T-cell (primary cell): ENCODE results near the gene TPST2. TPM values are rescaled to one million over a fixed set of nuclear protein-coding genes. Genes with fewer than 3 reads are reported as not detected.

ENCODE experiments used
- ATAC-seq, 4 experiments: fragments of 200-7000 bp in 3 of 4; fragments of 150-1000 bp in 1 of 4; cut with Tn5 transposase; replicated peaks in 1 of 4; 1 replicate in 3 of 4; 2 replicates in 1 of 4; pipeline ENCODE4 v1.10.0; 2021; ENCODE audit warnings: moderate library complexity in 3 of 4, mild to moderate bottlenecking in 2 of 4, moderate number of reproducible peaks in 1 of 4
- CTCF ChIA-PET, 2 donors: fragments of 300-600 bp; sonication (Branson Sonifier 250); formaldehyde crosslinking; loops; one replicate each; lab custom pipeline; 2022; ENCODE audit warnings: antibody characterized with exemption in 2 of 2; lab: Charles Lee
- POLR2A ChIA-PET, 2 donors: fragments of 300-600 bp; sonication (Branson Sonifier 250); formaldehyde crosslinking; loops; one replicate each; lab custom pipeline; 2022; ENCODE audit warnings: antibody characterized with exemption in 2 of 2; lab: Charles Lee
- DNase-seq, 35 experiments: peaks; one replicate each; pipeline versions ENCODE4 v3.0.0 to v3.0.0-alpha.2; 2013 to 2023
- H3K27ac ChIP-seq: one replicate; pipeline ENCODE4 v1.5.1; 2013; ENCODE audit warnings: low read length
- H3K27me3 ChIP-seq, 2 experiments: replicated peaks in 1 of 2; 1 replicate in 1 of 2; 2 replicates in 1 of 2; pipeline versions ENCODE4 v1.6.1 to v1.7.0; 2013; ENCODE audit warnings: low read length in 1 of 2, mixed read lengths in 1 of 2; ENCODE audit not compliant: control insufficient read depth in 2 of 2, insufficient read depth in 2 of 2; ENCODE audit errors: extremely low read depth in 1 of 2
- H3K36me3 ChIP-seq, 2 donors: 1 replicate in 1 of 2; 2 replicates in 1 of 2; pipeline versions ENCODE4 v1.6.1 to v1.7.0; 2013; ENCODE audit warnings: low read length in 1 of 2; ENCODE audit not compliant: control insufficient read depth in 2 of 2, insufficient read depth in 1 of 2; ENCODE audit errors: extremely low read depth in 1 of 2
- H3K4me1 ChIP-seq, 2 experiments: 1 replicate in 1 of 2; 2 replicates in 1 of 2; pipeline versions ENCODE4 v1.6.1 to v1.7.0; 2013; ENCODE audit warnings: low read length in 2 of 2, mixed read lengths in 1 of 2; ENCODE audit not compliant: insufficient read depth in 2 of 2, control insufficient read depth in 1 of 2; ENCODE audit errors: extremely low read depth in 1 of 2
- H3K4me3 ChIP-seq, 2 donors: 1 replicate in 1 of 2; 2 replicates in 1 of 2; pipeline versions ENCODE4 v1.5.1 to v1.7.0; 2013; ENCODE audit warnings: mild to moderate bottlenecking in 2 of 2, low read length in 1 of 2, moderate library complexity in 1 of 2; ENCODE audit not compliant: control insufficient read depth in 1 of 2; ENCODE audit errors: extremely low read depth in 1 of 2
- H3K9me3 ChIP-seq: 2 replicates; pipeline ENCODE4 v1.7.0; 2013
- H3K27ac Mint-ChIP-seq, 2 donors: one replicate each; pipeline ENCODE4 v1.8.0; 2020 to 2021; ENCODE audit warnings: mild to moderate bottlenecking in 2 of 2, mixed read lengths in 2 of 2
- H3K27me3 Mint-ChIP-seq, 2 donors: one replicate each; pipeline ENCODE4 v1.8.0; 2021 to 2022; ENCODE audit warnings: mixed read lengths in 2 of 2
- H3K36me3 Mint-ChIP-seq: one replicate; pipeline ENCODE4 v1.8.0; 2021; ENCODE audit warnings: mixed read lengths
- H3K4me1 Mint-ChIP-seq, 3 donors: one replicate each; pipeline ENCODE4 v1.8.0; 2020 to 2022; ENCODE audit warnings: mixed read lengths in 3 of 3, mild to moderate bottlenecking in 1 of 3
- H3K4me3 Mint-ChIP-seq, 3 donors: one replicate each; pipeline ENCODE4 v1.8.0; 2020 to 2022; ENCODE audit warnings: mild to moderate bottlenecking in 3 of 3, mixed read lengths in 3 of 3, moderate library complexity in 3 of 3
- H3K9me3 Mint-ChIP-seq, 3 donors: one replicate each; pipeline ENCODE4 v1.8.0; 2020 to 2022; ENCODE audit warnings: mixed read lengths in 3 of 3
- WGBS: methylation state at CpG from one replicate; pipeline ENCODE4 v1.1.5; 2013; ENCODE audit warnings: missing lambda C conversion rate; ENCODE audit not compliant: insufficient coverage; 5-methylcytosine and 5-hydroxymethylcytosine counted together
- total RNA-seq, 35 experiments: library from RNA in 6 of 35; stranded (reverse) in 6 of 35; fragments of 120-200 nt in 1 of 35; gene quantifications; one replicate each; pipeline versions ENCODE4 v1.2.1 to v1.2.4 and lab custom pipeline; 2013 to 2026

Gene TPST2
- total RNA-seq, result 10 to 100 TPM; 30.3 to 42.1 (median 38.0) TPM
- 48.8 TPM for total RNA-seq (2013)
- total RNA-seq (lab: John Stamatoyannopoulos, UW), result 23.9 to 67.9 (median 37.2) reads per million in 29 experiments

DNA sequence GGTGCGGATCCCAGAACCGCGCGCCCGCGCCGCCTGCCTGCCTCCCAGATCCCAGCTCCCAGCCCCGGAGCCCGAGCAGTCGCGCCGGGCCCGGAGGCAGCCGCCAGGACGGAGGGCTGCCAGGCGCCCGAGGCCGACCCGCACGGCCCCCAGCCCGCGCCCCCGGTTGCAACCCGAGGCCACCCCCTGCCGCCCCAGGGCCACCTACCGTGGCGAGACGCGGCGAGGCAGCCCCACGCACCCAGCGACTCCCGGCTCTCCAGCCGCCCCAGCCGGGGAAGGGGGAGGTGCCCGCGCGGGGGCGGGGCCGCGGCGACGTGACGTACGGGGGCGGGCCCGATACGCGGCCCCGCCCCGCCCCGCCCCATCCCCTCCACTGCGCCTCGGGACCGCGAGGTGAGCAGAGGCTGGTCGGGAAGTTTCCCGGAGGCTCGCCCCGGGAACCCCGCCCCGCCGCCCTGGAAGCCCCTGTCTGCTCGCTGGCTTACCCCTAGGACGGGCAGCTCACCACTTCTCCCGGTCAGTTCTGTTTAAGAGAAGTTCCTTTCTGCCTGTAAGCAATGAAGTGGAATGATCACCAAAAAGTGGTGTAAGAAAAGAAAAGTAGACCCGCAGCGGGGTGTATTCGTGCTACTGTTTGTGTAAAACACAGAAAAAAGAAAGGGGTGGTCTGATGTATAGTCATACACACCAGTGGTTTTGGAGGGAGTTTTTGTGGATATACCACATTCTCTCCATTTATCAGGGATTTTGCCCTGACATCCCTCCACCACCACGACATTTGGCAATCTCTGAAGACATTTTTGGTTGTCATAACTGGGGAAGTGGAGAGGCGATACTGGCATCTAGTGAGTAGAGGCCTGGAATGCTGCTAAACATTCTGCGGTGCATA lies at the start of gene TPST2:
TSS of gene TPST2 (minus strand) at position 288 of the 892 bp plus-strand sequence. CDS start 48,502 bp downstream, outside the sequence.
- no peaks in the 10 kb centered on the region for H3K27me3 Mint-ChIP-seq
- no peaks in the 10 kb centered on the region for H3K36me3 Mint-ChIP-seq
- H3K4me1 ChIP-seq, result peaks cover 31 to 80% of the 10 kb centered on the region in 2 experiments
- H3K27ac Mint-ChIP-seq, result peak within 1 kb of the TSS; percentile 89 to 93
- H3K36me3 ChIP-seq, result peaks cover 0 to 3% of the 10 kb centered on the region in 2 donors
- peak within 1 kb of the TSS; percentile 84 to 96 (median 93) for H3K4me3 Mint-ChIP-seq
- CTCF ChIA-PET, result no interaction called here
- POLR2A ChIA-PET, result no interaction called here
- H3K27ac ChIP-seq, result peak within 1 kb of the TSS; percentile 66
- DNase-seq (peak; percentile 47 to 91 (median 70)), ATAC-seq (peak; percentile 82 to 90 (median 86))
- peaks cover 63 to 81% (median 72%) of the 10 kb centered on the region in 3 donors for H3K4me1 Mint-ChIP-seq
- no peaks in the 10 kb centered on the region for H3K9me3 Mint-ChIP-seq
- peak within 1 kb of the TSS; percentile 76 to 82 for H3K4me3 ChIP-seq
- under 1% methylated on average over 43 of the region's 72 CpGs for WGBS
- no peaks in the 10 kb centered on the region for H3K9me3 ChIP-seq
- H3K27me3 ChIP-seq, result no peaks in the 10 kb centered on the region

DNA sequence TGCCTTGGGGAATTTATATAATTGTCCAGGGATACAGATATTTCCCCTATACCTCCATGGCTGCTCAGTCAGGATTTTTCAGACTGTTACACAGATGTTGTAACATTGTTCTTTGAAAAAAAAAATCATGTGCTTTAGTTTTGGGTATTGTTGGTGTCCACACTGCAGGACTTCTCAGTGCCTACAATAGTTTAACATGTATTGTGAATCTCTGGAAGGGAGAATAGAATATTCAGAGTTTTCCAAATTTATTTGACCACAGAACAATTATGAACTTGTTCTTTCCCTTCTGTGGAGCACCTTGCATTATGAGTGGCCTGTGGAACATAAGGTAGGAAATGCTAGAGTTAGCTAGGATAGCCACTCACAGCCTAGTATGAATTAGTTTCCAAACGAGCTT lies 46.4 kb upstream of the TPST2 start:
- no peak for ATAC-seq
- Histone ChIP-seq H3K27ac (no peak overlapping the region), H3K4me3 (no peak overlapping the region), H3K27me3 (peaks cover 0 to 4% of the 10 kb centered on the region in 2 experiments), H3K9me3 (no peaks in the 10 kb centered on the region), H3K36me3 (no peaks in the 10 kb centered on the region), H3K4me1 (peaks cover 0 to 7% of the 10 kb centered on the region in 2 experiments)
- H3K4me1 Mint-ChIP-seq, result peaks cover 8 to 17% (median 10%) of the 10 kb centered on the region in 3 donors
- H3K27me3 Mint-ChIP-seq, result no peaks in the 10 kb centered on the region
- 63% methylated on average over 1 of the region's 1 CpG for whole genome bisulfite sequencing
- no peak overlapping the region for H3K27ac Mint-ChIP-seq
- no peaks in the 10 kb centered on the region for H3K36me3 Mint-ChIP-seq
- ChIA-PET POLR2A (no interaction called here), CTCF (no interaction called here)
- H3K4me3 Mint-ChIP-seq, result no peak overlapping the region
- no peak for DNase-seq
- H3K9me3 Mint-ChIP-seq, result no peaks in the 10 kb centered on the region

DNA sequence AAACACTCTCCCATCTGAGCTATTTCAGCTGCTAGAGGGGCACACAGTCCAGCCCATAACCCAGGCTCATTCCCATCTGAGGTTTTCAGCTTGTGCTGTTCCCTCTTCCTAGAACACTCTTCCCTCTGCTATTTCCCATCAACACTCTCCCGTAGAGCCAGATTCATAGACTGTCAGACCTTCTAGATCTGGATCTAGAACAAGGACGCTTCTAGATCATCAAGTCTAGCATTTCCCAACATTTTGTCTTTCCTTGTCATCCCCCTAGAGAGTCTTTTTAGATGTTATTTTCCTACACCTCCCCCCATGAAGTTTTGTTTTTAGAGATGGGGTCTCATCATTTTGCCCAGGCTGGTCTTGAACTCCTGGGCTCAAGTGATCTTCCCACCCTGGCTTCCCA lies 45.2 kb upstream of the TPST2 start:
- CTCF ChIA-PET, result no interaction called here
- Mint-ChIP-seq H3K36me3 (no peaks in the 10 kb centered on the region), H3K9me3 (peaks cover 0 to 5% (median 0%) of the 10 kb centered on the region in 3 donors), H3K27ac (no peak overlapping the region), H3K4me1 (peaks cover 0 to 8% (median 4%) of the 10 kb centered on the region in 3 donors), H3K4me3 (no peak overlapping the region), H3K27me3 (no peaks in the 10 kb centered on the region)
- 89% methylated on average over 1 of the region's 2 CpGs for WGBS
- peaks cover 0 to 4% of the 10 kb centered on the region in 2 experiments for H3K4me1 ChIP-seq
- H3K36me3 ChIP-seq, result no peaks in the 10 kb centered on the region
- ATAC-seq (no peak), DNase-seq (no peak)
- H3K27ac ChIP-seq, result no peak overlapping the region
- H3K27me3 ChIP-seq, result peaks cover 0 to 4% of the 10 kb centered on the region in 2 experiments
- no peak overlapping the region for H3K4me3 ChIP-seq
- POLR2A ChIA-PET, result no interaction called here
- no peaks in the 10 kb centered on the region for H3K9me3 ChIP-seq

DNA sequence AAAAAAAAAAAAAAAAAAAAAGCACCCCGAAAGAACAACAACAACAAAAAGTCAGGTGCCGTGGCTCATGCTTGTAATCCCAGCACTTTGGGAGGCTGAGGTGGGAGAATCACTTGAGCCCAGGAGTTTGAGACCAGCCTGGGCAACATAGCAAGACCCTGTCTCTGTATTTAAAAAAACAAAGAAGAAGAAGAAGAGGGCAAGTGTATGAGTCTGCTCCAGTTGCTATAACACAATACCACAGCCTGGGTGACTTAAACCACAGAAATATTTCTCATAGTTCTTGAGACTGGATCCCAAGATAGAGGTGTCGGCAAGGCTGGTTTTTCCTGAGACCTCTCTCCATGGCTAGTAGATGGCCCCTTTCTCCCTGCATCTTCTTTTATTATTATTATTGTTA lies 44.3 kb upstream of the TPST2 start:
- Histone ChIP-seq H3K27ac (no peak overlapping the region), H3K36me3 (no peaks in the 10 kb centered on the region), H3K4me1 (peaks cover 0 to 4% of the 10 kb centered on the region in 2 experiments), H3K9me3 (no peaks in the 10 kb centered on the region), H3K4me3 (no peak overlapping the region), H3K27me3 (peaks cover 0 to 4% of the 10 kb centered on the region in 2 experiments)
- peaks cover 0 to 8% (median 4%) of the 10 kb centered on the region in 3 donors for H3K4me1 Mint-ChIP-seq
- H3K9me3 Mint-ChIP-seq, result peaks cover 0 to 5% (median 0%) of the 10 kb centered on the region in 3 donors
- DNase-seq (no peak), ATAC-seq (no peak)
- H3K27me3 Mint-ChIP-seq, result no peaks in the 10 kb centered on the region
- no peak overlapping the region for H3K4me3 Mint-ChIP-seq
- POLR2A ChIA-PET, result no interaction called here
- no CpG with 5 or more reads among the region's 3 CpGs for WGBS
- no peak overlapping the region for H3K27ac Mint-ChIP-seq
- CTCF ChIA-PET, result no interaction called here
- no peaks in the 10 kb centered on the region for H3K36me3 Mint-ChIP-seq

DNA sequence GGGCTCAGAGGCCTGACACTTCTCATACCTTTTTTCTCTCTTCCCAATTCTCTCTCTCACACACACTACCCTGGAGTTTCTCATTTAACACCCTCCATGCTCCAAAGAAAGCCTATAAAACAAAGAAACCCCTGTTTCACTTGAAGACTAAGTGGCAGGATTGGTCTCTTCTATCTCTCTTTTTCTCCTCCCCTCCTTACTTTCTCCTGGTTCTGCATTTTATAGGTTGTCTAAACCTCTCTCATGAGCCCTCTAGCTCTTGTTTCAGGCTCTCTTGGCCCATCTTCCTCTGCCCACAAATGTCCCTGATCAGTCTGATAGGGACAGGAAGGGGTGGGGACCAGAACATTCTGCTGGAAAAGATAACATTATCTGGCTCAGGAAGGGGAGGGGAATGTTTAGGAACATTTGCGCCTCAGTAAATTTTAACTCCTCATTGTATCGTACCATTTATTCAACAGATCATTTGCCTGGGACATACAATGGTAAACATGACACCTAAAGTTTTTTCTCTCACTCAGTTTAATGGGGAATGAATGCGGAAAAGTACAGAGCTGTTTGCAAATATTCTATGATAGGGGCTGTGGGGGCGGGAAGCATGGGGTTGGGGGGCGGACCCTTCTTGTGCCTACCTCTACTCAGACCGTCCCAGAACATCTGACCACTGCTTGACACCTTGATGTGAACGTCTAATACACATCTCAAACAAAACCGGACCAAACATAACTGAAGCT lies 42.7 kb upstream of the TPST2 start:
- H3K9me3 ChIP-seq, result no peaks in the 10 kb centered on the region
- Mint-ChIP-seq H3K4me3 (no peak overlapping the region), H3K27me3 (no peaks in the 10 kb centered on the region), H3K36me3 (no peaks in the 10 kb centered on the region), H3K27ac (no peak overlapping the region), H3K9me3 (peaks cover 0 to 5% (median 0%) of the 10 kb centered on the region in 3 donors), H3K4me1 (peaks cover 0 to 12% (median 10%) of the 10 kb centered on the region in 3 donors)
- ChIA-PET POLR2A (interaction anchor here in 1 of 2 donors (0.7 kb wide), 1 partner anchor 86 kb away, joined by 4 read pairs; no protein-coding TSS in a partner anchor), CTCF (interaction anchor here (0.6 kb wide), 2 partner anchors 12 to 1455 kb away, joined by 4 to 6 read pairs; no protein-coding TSS in a partner anchor)
- WGBS, result 97% methylated on average over 3 of the region's 8 CpGs
- no peak for DNase-seq
- no peak overlapping the region for H3K27ac ChIP-seq
- H3K4me1 ChIP-seq, result peaks cover 0 to 18% of the 10 kb centered on the region in 2 experiments
- no peak overlapping the region for H3K4me3 ChIP-seq
- ATAC-seq, result no peak
- H3K27me3 ChIP-seq, result peaks cover 0 to 4% of the 10 kb centered on the region in 2 experiments
- no peaks in the 10 kb centered on the region for H3K36me3 ChIP-seq

DNA sequence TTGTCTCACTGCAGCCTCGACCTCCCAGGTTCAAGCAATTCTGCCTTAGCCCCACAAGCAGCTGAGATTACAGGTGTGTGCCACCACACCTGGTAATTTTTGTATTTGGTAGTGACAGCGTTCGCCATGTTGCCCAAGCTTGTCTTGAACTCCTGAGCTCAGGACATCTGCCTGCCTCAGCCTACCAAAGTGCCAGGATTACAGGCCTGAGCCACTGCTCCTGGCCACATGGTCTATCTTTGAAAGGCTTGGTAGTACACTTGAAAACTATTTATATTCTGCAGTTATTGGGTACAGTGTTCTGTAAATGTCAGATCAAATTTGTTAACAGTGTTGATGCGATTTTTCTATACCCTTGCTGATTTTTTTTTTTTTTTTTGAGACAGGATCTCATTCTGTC lies 41.4 kb upstream of the TPST2 start:
- DNase-seq (no peak), ATAC-seq (no peak)
- WGBS, result 100% methylated on average over 3 of the region's 4 CpGs
- Mint-ChIP-seq H3K9me3 (peaks cover 0 to 5% (median 0%) of the 10 kb centered on the region in 3 donors), H3K4me1 (peaks cover 4 to 18% (median 18%) of the 10 kb centered on the region in 3 donors), H3K27me3 (no peaks in the 10 kb centered on the region), H3K27ac (no peak overlapping the region), H3K36me3 (no peaks in the 10 kb centered on the region), H3K4me3 (no peak overlapping the region)
- H3K36me3 ChIP-seq, result no peaks in the 10 kb centered on the region
- CTCF ChIA-PET, result no interaction called here
- POLR2A ChIA-PET, result interaction anchor here in 1 of 2 donors (1.0 kb wide), 1 partner anchor 148 kb away, joined by 5 read pairs; the partner anchor contains the start of genes HPS4 and SRRD
- H3K27ac ChIP-seq, result no peak overlapping the region
- peaks cover 0 to 4% of the 10 kb centered on the region in 2 experiments for H3K27me3 ChIP-seq
- H3K4me3 ChIP-seq, result no peak overlapping the region
- H3K9me3 ChIP-seq, result no peaks in the 10 kb centered on the region
- H3K4me1 ChIP-seq, result peaks cover 0 to 14% of the 10 kb centered on the region in 2 experiments
